HepG2 (cell line): Measurements from ENCODE around the gene SAMD14. TPM values are rescaled to one million over a fixed set of nuclear protein-coding genes. Genes with fewer than 3 reads are reported as not detected.

Experiments
- ATF5 ChIP-seq: sonication (generic); formaldehyde crosslinking; IDR thresholded peaks from 2 replicates; pipeline ENCODE4 v1.4.0; 2020; ENCODE audit warnings: mild to moderate bottlenecking, low read depth, missing genetic modification reagents
- GMEB1 ChIP-seq: sonication (generic); formaldehyde crosslinking; IDR thresholded peaks from 2 replicates; pipeline ENCODE4 v1.5.1; 2020; ENCODE audit warnings: missing genetic modification reagents, mild to moderate bottlenecking, borderline replicate concordance
- GPBP1L1 ChIP-seq: sonication (generic); formaldehyde crosslinking; IDR thresholded peaks from 2 replicates; pipeline ENCODE4 v1.5.0; 2020; ENCODE audit warnings: mild to moderate bottlenecking, missing genetic modification reagents
- ISL2 ChIP-seq: sonication (generic); formaldehyde crosslinking; IDR thresholded peaks from 2 replicates; pipeline ENCODE4 v1.5.0; 2020; ENCODE audit warnings: missing genetic modification reagents
- KIAA2018 ChIP-seq: sonication (generic); formaldehyde crosslinking; IDR thresholded peaks from 2 replicates; pipeline ENCODE4 v1.5.0; 2020; ENCODE audit warnings: mild to moderate bottlenecking, missing genetic modification reagents, borderline replicate concordance
- MIXL1 ChIP-seq: IDR thresholded peaks from 2 replicates; pipeline ENCODE4 v1.6.1; 2016
- NFE2 ChIP-seq: sonication (generic); formaldehyde crosslinking; IDR thresholded peaks from 2 replicates; pipeline ENCODE4 v1.4.0; 2020; ENCODE audit warnings: missing genetic modification reagents
- NRL ChIP-seq: sonication (generic); formaldehyde crosslinking; IDR thresholded peaks from 2 replicates; pipeline ENCODE4 v1.5.0; 2020; ENCODE audit warnings: missing genetic modification reagents, mild to moderate bottlenecking, moderate library complexity, borderline replicate concordance
- RORA ChIP-seq: sonication (generic); formaldehyde crosslinking; IDR thresholded peaks from 2 replicates; pipeline ENCODE4 v1.5.0; 2020; ENCODE audit warnings: mild to moderate bottlenecking, missing genetic modification reagents, moderate library complexity
- SMAD3 ChIP-seq: sonication (generic); formaldehyde crosslinking; IDR thresholded peaks from 2 replicates; pipeline ENCODE4 v1.4.0; 2020; ENCODE audit warnings: missing genetic modification reagents
- TFAP4 ChIP-seq: sonication (generic); IDR thresholded peaks from 2 replicates; pipeline ENCODE4 v1.6.1; 2016; ENCODE audit warnings: low read depth, borderline replicate concordance
- ZNF12 ChIP-seq: sonication (generic); formaldehyde crosslinking; IDR thresholded peaks from 2 replicates; pipeline ENCODE4 v1.5.0; 2020; ENCODE audit warnings: missing genetic modification reagents
- ZNF121 ChIP-seq: sonication (generic); formaldehyde crosslinking; IDR thresholded peaks from 2 replicates; pipeline ENCODE4 v1.5.0; 2020; ENCODE audit warnings: mild to moderate bottlenecking, missing genetic modification reagents
- ZNF451 ChIP-seq: sonication (generic); formaldehyde crosslinking; IDR thresholded peaks from 2 replicates; pipeline ENCODE4 v1.5.0; 2020; ENCODE audit warnings: mild to moderate bottlenecking, missing genetic modification reagents
- ZNF570 ChIP-seq: sonication (generic); formaldehyde crosslinking; IDR thresholded peaks from 2 replicates; pipeline ENCODE4 v1.4.0; 2020; ENCODE audit warnings: mild to moderate bottlenecking, missing genetic modification reagents, borderline replicate concordance
- ZNF674 ChIP-seq: sonication (generic); formaldehyde crosslinking; IDR thresholded peaks from 2 replicates; pipeline ENCODE4 v1.5.0; 2020; ENCODE audit warnings: low read depth, mild to moderate bottlenecking, missing genetic modification reagents
- ZNF781 ChIP-seq: sonication (generic); formaldehyde crosslinking; IDR thresholded peaks from 2 replicates; pipeline ENCODE4 v1.5.1; 2020; ENCODE audit warnings: borderline replicate concordance, mild to moderate bottlenecking, missing genetic modification reagents; ENCODE audit errors: not compliant biosample characterization
- polyA plus RNA-seq, 8 experiments: library from polyadenylated mRNA; depleted of rRNA in 3 of 8; stranded (reverse) in 7 of 8; unstranded in 1 of 8; fragments of >200 nt; fragmentation: Illumina TruSeq in 4 of 8; extraction: Trizol in 4 of 8; gene quantifications; 2 replicates each; pipeline versions ENCODE4 v1.2.1 to v1.2.3, GENCODE V29; 2011 to 2016; ENCODE audit warnings: low read depth in 4 of 8, missing spikeins in 1 of 8, mixed read lengths in 1 of 8; ENCODE audit not compliant: insufficient read depth in 1 of 8
- total RNA-seq, 5 experiments: library from RNA; depleted of rRNA; stranded (reverse); fragments of >200 nt; fragmentation: Illumina TruSeq; extraction: Trizol; gene quantifications; 2 replicates each; pipeline ENCODE4 v1.2.3, GENCODE V29; 2016; ENCODE audit warnings: low read depth in 1 of 5

SAMD14 gene
- total and polyA plus RNA-seq, 2 of the 13 experiments (the other 11 are each of a cell fraction or from before 2014, with no cell fraction given), result 0.07 to 0.22 TPM

- TF ChIP-seq KIAA2018, result no peak; the same call in 1 of the 2 replicates
- TF ChIP-seq NFE2, result no peak
- TF ChIP-seq ZNF674 (CRISPR knock-in tag), result peak; percentile 4; the same call in 1 of the 2 replicates
- no peak for TF ChIP-seq ZNF121 (CRISPR knock-in tag)
- TF ChIP-seq ATF5, result no peak
- TF ChIP-seq ZNF570, result no peak
- 0 out of 2 replicates have a peak, but pooled peaks have one; percentile 41 for TF ChIP-seq SMAD3 (CRISPR knock-in tag)
- TF ChIP-seq ZNF781 (CRISPR knock-in tag), result peak; percentile 65
- no peak for TF ChIP-seq ISL2 (CRISPR knock-in tag)
- TF ChIP-seq GMEB1 (CRISPR knock-in tag), result no peak
- TF ChIP-seq NRL (CRISPR knock-in tag), result no peak
- no peak for TF ChIP-seq RORA (CRISPR knock-in tag)
- no peak for TF ChIP-seq ZNF451
- no peak for TF ChIP-seq TFAP4
- no peak for TF ChIP-seq GPBP1L1 (CRISPR knock-in tag)
- TF ChIP-seq ZNF12 (CRISPR knock-in tag), result no peak
- TF ChIP-seq MIXL1, result peak; percentile 62; the same call in 1 of the 2 replicates
Observed at GRCh38 chr17:50094243-50094752, 35.7 kb downstream of the SAMD14 start (continued).
